Pancreas (tissue), 10 donors: ENCODE measurements around the gene MEI4. TPM values are rescaled to one million over a fixed set of nuclear protein-coding genes. Genes with fewer than 3 reads are reported as not detected.
A peak's percentile ranks its signal among the peaks of the same experiment; 100 is the strongest.
"Not testable (repeated sequence)": the region's sequence is repeated elsewhere in the genome, so short reads cannot be mapped to it uniquely, and the experiment has no call there.

ENCODE experiments used
- ATAC-seq, 4 donors: fragments of 200-7000 bp; cut with Tn5 transposase; one replicate each; pipeline versions ENCODE4 v1.8.0 to v1.9.1; 2020; ENCODE audit warnings: mild to moderate bottlenecking in 4 of 4, moderate library complexity in 4 of 4
- DNase-seq, 6 donors: peaks; one replicate each; pipeline ENCODE4 v3.0.0-alpha.2; 2020
- FAIRE-seq: peaks from 2 replicates; lab custom pipeline; 2012; peaks lifted over from hg19 to GRCh38; lab: Jason Lieb, UNC
- H3K27ac ChIP-seq, 4 donors: fragments of 200-600 bp; sonication (generic); 1 replicate in 3 of 4; 2 replicates in 1 of 4; pipeline versions ENCODE4 v1.5.0 to v1.8.0; 2020
- H3K27me3 ChIP-seq, 4 donors: fragments of 200-600 bp; one replicate each; pipeline ENCODE4 v1.8.0; 2021
- H3K36me3 ChIP-seq, 3 donors: fragments of 200-600 bp; sonication (generic) in 1 of 3; one replicate each; pipeline versions ENCODE4 v1.5.0 to v1.8.0; 2020 to 2021
- H3K4me1 ChIP-seq, 3 donors: fragments of 200-600 bp; one replicate each; pipeline ENCODE4 v1.8.0; 2021
- H3K4me3 ChIP-seq, 4 donors: fragments of 200-600 bp; sonication (generic) in 2 of 4; one replicate each; pipeline versions ENCODE4 v1.5.0 to v1.8.0; 2020 to 2021
- H3K9me3 ChIP-seq, 4 donors: fragments of 200-600 bp; one replicate each; pipeline ENCODE4 v1.8.0; 2021
- WGBS, 2 donors: extraction: QIAGEN DNeasy Blood & Tissue Kit; methylation state at CpG; one replicate each; pipeline ENCODE4 v1.1.7; 2013; 5-methylcytosine and 5-hydroxymethylcytosine counted together
- intact Hi-C, 3 donors: fragments of 100-400 bp; cut with DNase I; formaldehyde crosslinking; loops; one replicate each; pipeline versions ENCODE4 v1.11.1 to v1.14.2; 2022
- polyA plus RNA-seq, 2 donors: library from polyadenylated mRNA; stranded (reverse); fragments of 200-250 nt; gene quantifications; one replicate each; pipeline ENCODE4 v1.2.3, GENCODE V29; 2013
- total RNA-seq, 6 donors: library from RNA; stranded (reverse); fragmentation: NEBNext Ultra II Directional in 4 of 6; extraction: Animal tissue kit (Norgen Biotek cat#: 25700) in 4 of 6; gene quantifications; one replicate each; pipeline versions ENCODE4 v1.2.1 to v1.2.4, GENCODE V29; 2021 to 2023
- TF ChIP-seq, protein P1 (sequence below), 4 donors: fragments of 200-600 bp; sonication (generic) in 3 of 4; IDR thresholded peaks; one replicate each; pipeline versions ENCODE4 v1.5.0 to v1.8.0; 2021; ENCODE audit warnings: antibody characterized with exemption in 4 of 4
- donor health status: healthy with polysubstance abuse.
- donor health status: DM: no; HTN: no; CAD: no; lungs with moderate emphysema.
- donor health status: DM: no; HTN: no; CAD: no.
- donor health status: control.
- donor health status: control.
- donor health status: Bipolar disorder and iron deficiency.
- donor health status: DM: yes; HTN: yes; CAD: no.
- donor health status: DM: no; HTN: no; CAD: no.
- donor health status: DM: no; HTN: no; CAD: no.
- donor health status: DM: yes; HTN: yes; CAD: no.

The MEI4 gene
- total and polyA plus RNA-seq, 8 donors = 0.30 to 1.9 (median 1.1) TPM

DNA sequence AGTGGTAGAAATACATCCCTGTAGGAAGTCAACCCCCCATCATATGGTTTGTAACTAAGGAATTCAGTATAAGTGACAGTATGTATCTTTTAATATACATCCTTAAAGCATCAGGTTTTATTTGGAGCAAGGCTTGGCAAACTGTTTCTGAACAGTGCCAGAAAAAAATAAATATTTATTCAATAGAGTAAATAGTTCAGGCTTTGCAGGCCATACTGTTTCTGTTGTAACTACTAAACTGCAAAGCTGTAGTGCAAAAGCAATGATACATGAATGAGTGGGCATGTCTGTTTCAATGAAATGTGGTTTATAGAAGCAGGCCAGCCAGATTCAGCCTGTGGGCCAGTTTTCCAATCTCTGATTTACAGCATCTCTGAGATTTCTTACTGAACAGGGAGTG lies 977 bp downstream of the MEI4 start:
- intact Hi-C loops = no loop called here
- DNase-seq (no peak), ATAC-seq (no peak), FAIRE-seq (no peak)
- no peaks in the 10 kb centered on the region for H3K36me3 ChIP-seq
- no peak overlapping the region for H3K4me3 ChIP-seq
- H3K27ac ChIP-seq = no peak overlapping the region
- TF ChIP-seq, protein P1, sequence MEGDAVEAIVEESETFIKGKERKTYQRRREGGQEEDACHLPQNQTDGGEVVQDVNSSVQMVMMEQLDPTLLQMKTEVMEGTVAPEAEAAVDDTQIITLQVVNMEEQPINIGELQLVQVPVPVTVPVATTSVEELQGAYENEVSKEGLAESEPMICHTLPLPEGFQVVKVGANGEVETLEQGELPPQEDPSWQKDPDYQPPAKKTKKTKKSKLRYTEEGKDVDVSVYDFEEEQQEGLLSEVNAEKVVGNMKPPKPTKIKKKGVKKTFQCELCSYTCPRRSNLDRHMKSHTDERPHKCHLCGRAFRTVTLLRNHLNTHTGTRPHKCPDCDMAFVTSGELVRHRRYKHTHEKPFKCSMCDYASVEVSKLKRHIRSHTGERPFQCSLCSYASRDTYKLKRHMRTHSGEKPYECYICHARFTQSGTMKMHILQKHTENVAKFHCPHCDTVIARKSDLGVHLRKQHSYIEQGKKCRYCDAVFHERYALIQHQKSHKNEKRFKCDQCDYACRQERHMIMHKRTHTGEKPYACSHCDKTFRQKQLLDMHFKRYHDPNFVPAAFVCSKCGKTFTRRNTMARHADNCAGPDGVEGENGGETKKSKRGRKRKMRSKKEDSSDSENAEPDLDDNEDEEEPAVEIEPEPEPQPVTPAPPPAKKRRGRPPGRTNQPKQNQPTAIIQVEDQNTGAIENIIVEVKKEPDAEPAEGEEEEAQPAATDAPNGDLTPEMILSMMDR (IDR thresholded peaks at IDR 0.05) = no peak
- H3K4me1 ChIP-seq = peaks cover 0 to 20% (median 0%) of the 10 kb centered on the region in 3 donors
- H3K9me3 ChIP-seq = no peaks in the 10 kb centered on the region
- no peaks in the 10 kb centered on the region for H3K27me3 ChIP-seq

DNA sequence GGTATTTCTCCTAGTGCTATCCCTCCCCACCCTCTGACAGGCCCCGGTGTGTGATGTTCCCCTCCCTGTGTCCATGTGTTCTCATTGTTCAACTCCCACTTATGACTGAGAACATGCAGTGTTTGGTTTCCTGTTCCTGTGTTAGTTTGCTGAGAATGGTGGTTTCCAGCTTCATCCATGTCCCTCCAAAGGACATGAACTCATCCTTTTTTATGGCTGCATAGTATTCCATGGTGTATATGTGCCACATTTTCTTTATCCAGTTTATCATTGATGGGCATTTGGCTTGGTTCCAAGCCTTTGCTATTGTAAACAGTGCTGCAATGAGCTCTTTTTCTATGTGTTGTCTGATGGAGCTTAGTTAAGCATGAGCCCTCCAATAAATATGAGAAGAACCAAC lies 2.2 kb downstream of the MEI4 start:
- H3K27ac ChIP-seq, intact Hi-C loops, H3K36me3 ChIP-seq, H3K27me3 ChIP-seq, H3K9me3 ChIP-seq, DNase-seq, FAIRE-seq, ATAC-seq, H3K4me3 ChIP-seq: not testable (repeated sequence)
- WGBS, 2 donors = 88 to 100% methylated on average over 1 of the region's 1 CpG
- peaks cover 0 to 13% (median 0%) of the 10 kb centered on the region in 3 donors for H3K4me1 ChIP-seq

DNA sequence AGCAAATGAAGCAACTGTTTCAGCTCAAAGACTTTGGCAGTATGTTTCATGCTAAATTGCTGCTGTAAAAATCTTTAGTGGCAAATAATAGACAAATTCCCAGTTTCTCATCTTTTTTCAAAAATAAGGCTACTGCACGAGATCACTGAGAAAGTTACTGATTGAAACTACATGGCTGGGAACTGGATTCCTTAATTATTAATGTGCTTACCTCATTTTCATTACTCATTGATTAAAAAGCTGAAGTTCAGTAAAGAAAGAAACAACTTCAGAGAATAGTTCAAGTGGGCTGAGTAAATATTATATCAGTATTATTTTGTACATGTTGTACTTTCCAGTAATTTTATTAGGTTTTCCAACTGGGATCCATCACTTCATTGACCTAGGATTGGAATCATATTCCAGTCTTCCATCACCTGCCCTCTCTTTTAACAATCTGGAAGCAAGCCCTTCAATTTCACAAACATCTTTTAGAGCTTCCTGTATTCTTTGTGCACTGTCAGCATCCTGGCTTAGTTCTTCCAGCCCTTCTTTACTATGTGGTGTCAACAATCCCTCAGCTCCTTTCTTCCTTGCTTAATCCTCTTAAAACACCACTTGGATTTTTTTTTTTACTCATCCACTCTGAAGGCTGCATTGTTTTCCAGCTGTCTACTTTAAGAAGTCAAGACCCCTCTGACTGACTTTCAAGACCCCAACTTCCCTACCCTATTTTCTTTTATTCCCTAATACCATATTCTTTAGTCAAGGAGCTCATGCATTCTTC lies 4.3 kb downstream of the MEI4 start:
- H3K4me3 ChIP-seq = no peak overlapping the region
- WGBS, 2 donors = 40 to 45% methylated on average over 1 of the region's 1 CpG
- H3K36me3 ChIP-seq = no peaks in the 10 kb centered on the region
- H3K4me1 ChIP-seq = peaks cover 0 to 13% (median 0%) of the 10 kb centered on the region in 3 donors
- no peak overlapping the region for H3K27ac ChIP-seq
- no peaks in the 10 kb centered on the region for H3K27me3 ChIP-seq
- FAIRE-seq (no peak), DNase-seq (no peak), ATAC-seq (peak in 1 of 4 donors; percentile 44)
- TF ChIP-seq, protein P1 (IDR thresholded peaks at IDR 0.05) = no peak
- intact Hi-C loops = no loop called here
- H3K9me3 ChIP-seq = no peaks in the 10 kb centered on the region

DNA sequence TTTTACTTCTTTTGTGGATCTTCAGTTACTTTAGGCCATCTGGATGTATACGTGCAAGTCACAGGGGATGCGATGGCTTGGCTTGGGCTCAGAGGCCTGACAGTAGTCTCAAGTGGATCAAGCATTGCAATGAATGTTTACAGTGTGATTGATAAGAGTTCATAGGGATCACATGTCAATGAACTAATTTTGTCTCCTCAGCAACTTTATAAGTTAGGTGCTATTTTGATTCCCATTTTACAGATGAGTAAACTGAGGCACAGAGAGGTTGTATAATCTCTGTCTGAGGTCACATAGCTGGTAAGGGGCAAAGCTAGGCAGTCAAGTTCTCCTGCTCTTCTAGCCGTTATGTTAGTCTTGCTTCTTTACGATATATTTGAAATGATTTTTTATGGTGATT lies 13.5 kb downstream of the MEI4 start:
- DNase-seq (no peak), FAIRE-seq (no peak), ATAC-seq (no peak)
- TF ChIP-seq, protein P1 (IDR thresholded peaks at IDR 0.05) = no peak
- Histone ChIP-seq H3K4me1 (no peaks in the 10 kb centered on the region), H3K4me3 (no peak overlapping the region), H3K9me3 (no peaks in the 10 kb centered on the region), H3K27me3 (no peaks in the 10 kb centered on the region), H3K27ac (no peak overlapping the region), H3K36me3 (no peaks in the 10 kb centered on the region)
- intact Hi-C loops = no loop called here
- WGBS, 2 donors = 84 to 90% methylated on average over 4 of the region's 4 CpGs

DNA sequence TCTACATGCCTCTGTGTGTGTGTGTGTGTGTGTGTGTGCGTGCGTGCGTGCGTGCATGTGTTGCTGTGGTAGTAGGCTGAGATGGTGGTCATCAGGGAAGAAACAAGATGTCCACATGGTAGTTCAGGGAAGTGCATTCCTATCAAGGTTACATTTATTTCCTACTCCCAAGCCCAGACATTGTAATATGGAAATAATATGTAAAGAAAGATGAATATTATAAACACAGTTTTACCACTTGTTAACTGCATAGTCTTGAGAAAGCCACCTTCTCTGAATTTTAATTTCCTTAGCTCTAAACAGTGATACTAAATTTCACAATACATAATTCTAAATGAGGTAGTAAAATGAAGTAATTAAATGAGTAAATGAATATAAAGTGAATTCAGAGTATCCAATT lies 14.0 kb downstream of the MEI4 start:
- Histone ChIP-seq H3K9me3 (no peaks in the 10 kb centered on the region), H3K36me3 (no peaks in the 10 kb centered on the region), H3K4me1 (no peaks in the 10 kb centered on the region), H3K27ac (no peak overlapping the region), H3K4me3 (no peak overlapping the region), H3K27me3 (no peaks in the 10 kb centered on the region)
- ATAC-seq = no peak
- DNase-seq = no peak
- intact Hi-C loops = no loop called here
- TF ChIP-seq, protein P1 (IDR thresholded peaks at IDR 0.05) = no peak
- FAIRE-seq = no peak
- 61 to 84% methylated on average over 4 of the region's 4 CpGs for WGBS, 2 donors
